Measurements from ENCODE around the gene SH2D6.

- TF ChIP-seq ASH2L (IDR thresholded peaks at IDR 0.05; ENCODE audit: low read length) (no peak), CTCF (IDR thresholded peaks at IDR 0.05; ENCODE audit: control extremely low read depth in 1 of 3, insufficient read depth in 1 of 3, low read depth in 1 of 3, low read length in 3 of 3) (no peak), SP2 (IDR thresholded peaks at IDR 0.05; ENCODE audit: low read length) (no peak)
Measured at GRCh38 chr2:85376291-85377065, 42.0 kb upstream of the SH2D6 start.

Data from H1 (cell line).